HepG2 (cell line): Measurements from ENCODE around the gene ATP2B3. TPM values are rescaled to one million over a fixed set of nuclear protein-coding genes. Genes with fewer than 3 reads are reported as not detected.

ENCODE experiments used
- ATAC-seq: fragments of 200-7000 bp; cut with Tn5 transposase; 3 replicates; pipeline ENCODE4 v1.9.1; 2020; ENCODE audit warnings: mild to moderate bottlenecking, moderate library complexity
- BruUV-seq: library from RNA; stranded (reverse); fragments of 400-500 nt; replicated peaks from 2 replicates; lab custom pipeline; 2021; lab: Mats Ljungman, UMichigan
- CTCF ChIA-PET: fragments of 300-600 bp; formaldehyde crosslinking; extraction: SDS; loops from one replicate; lab custom pipeline; 2021; ENCODE audit warnings: low total read pairs, inconsistent platforms, low intra/inter-chr PET ratio; lab: Yijun Ruan, JAX
- POLR2A ChIA-PET: fragments of 350-600 bp; sonication (Branson Sonifier 250); formaldehyde crosslinking; loops from one replicate; lab custom pipeline; 2020; ENCODE audit warnings: antibody characterized with exemption, inconsistent platforms; lab: Yijun Ruan, JAX
- DNase-seq: peaks from one replicate; pipeline ENCODE4 v3.0.0-alpha.2; 2015; ENCODE audit warnings: low spot score
- FAIRE-seq: peaks from 3 replicates; lab custom pipeline; 2011; peaks lifted over from hg19 to GRCh38; lab: Jason Lieb, UNC
- H2AFZ ChIP-seq: one replicate; pipeline ENCODE4 v1.6.1; 2011; ENCODE audit warnings: low read length, inconsistent platforms
- H3K27ac ChIP-seq: fragments of 300-600 bp; 3 replicates; pipeline ENCODE4 v1.8.0; 2011; ENCODE audit warnings: mixed run types, mild to moderate bottlenecking, mixed read lengths, low read length, inconsistent platforms; ENCODE audit not compliant: insufficient read depth; ENCODE audit errors: extremely low read length
- H3K27me3 ChIP-seq, 2 experiments: fragments of 200-600 bp in 1 of 2; 2 replicates in 1 of 2; 3 replicates in 1 of 2; pipeline versions ENCODE4 v1.6.0 to v1.8.0; 2011; ENCODE audit warnings: low read length in 2 of 2, mild to moderate bottlenecking in 2 of 2, moderate library complexity in 2 of 2, inconsistent platforms in 1 of 2; ENCODE audit not compliant: insufficient read depth in 2 of 2, control insufficient read depth in 1 of 2
- H3K36me3 ChIP-seq, 2 experiments: fragments of 200-600 bp in 1 of 2; replicated peaks in 1 of 2; 2 replicates in 1 of 2; 3 replicates in 1 of 2; pipeline versions ENCODE4 v1.5.1 to v1.8.0; 2011; ENCODE audit warnings: low read length in 2 of 2, inconsistent platforms in 1 of 2; ENCODE audit not compliant: insufficient read depth in 2 of 2, control insufficient read depth in 1 of 2
- H3K4me1 ChIP-seq: 2 replicates; pipeline ENCODE4 v1.5.1; 2012; ENCODE audit warnings: low read length, inconsistent platforms; ENCODE audit not compliant: insufficient read depth
- H3K4me2 ChIP-seq: 2 replicates; pipeline ENCODE4 v1.6.0; 2011; ENCODE audit warnings: low read depth, low read length, inconsistent platforms
- H3K4me3 ChIP-seq, 3 experiments: fragments of 200-600 bp in 1 of 3; sonication (generic), shearing (Covaris generic) in 1 of 3; replicated peaks in 1 of 3; 2 replicates each; pipeline ENCODE4 v1.5.1; 2011 to 2016; ENCODE audit warnings: low read length in 3 of 3, inconsistent platforms in 2 of 3, low read depth in 2 of 3, mild to moderate bottlenecking in 2 of 3, control low read depth in 1 of 3, mixed read lengths in 1 of 3; ENCODE audit not compliant: insufficient read depth in 1 of 3
- H3K79me2 ChIP-seq: one replicate; pipeline ENCODE4 v1.6.1; 2011; ENCODE audit warnings: low read length, inconsistent platforms; ENCODE audit not compliant: insufficient read depth
- H3K9ac ChIP-seq: 2 replicates; pipeline ENCODE4 v1.6.0; 2011; ENCODE audit warnings: mild to moderate bottlenecking, low read depth, low read length, inconsistent platforms; ENCODE audit not compliant: insufficient read depth
- H3K9me3 ChIP-seq: 2 replicates; pipeline ENCODE4 v1.5.1; 2012; ENCODE audit warnings: mild to moderate bottlenecking, low read length
- H4K20me1 ChIP-seq: 2 replicates; pipeline ENCODE4 v1.6.0; 2011; ENCODE audit warnings: inconsistent platforms, mild to moderate bottlenecking, low read length, moderate library complexity; ENCODE audit not compliant: insufficient read depth
- AGO2 ChIP-seq: fragments of 200-400 bp; formaldehyde crosslinking; optimal IDR thresholded peaks from 2 replicates; pipeline ENCODE3; 2017; ENCODE audit warnings: mild to moderate bottlenecking, low read depth, low read length, moderate library complexity
- BATF2 ChIP-seq: sonication (generic); formaldehyde crosslinking; IDR thresholded peaks from 2 replicates; pipeline ENCODE4 v1.8.0; 2022; ENCODE audit warnings: mild to moderate bottlenecking, missing genetic modification reagents, moderate library complexity
- BCL6 ChIP-seq: IDR thresholded peaks from 2 replicates; pipeline ENCODE4 v1.6.1; 2016; ENCODE audit warnings: missing genetic modification reagents, missing compliant biosample characterization
- HNRNPL ChIP-seq: fragments of 200-400 bp; formaldehyde crosslinking; IDR thresholded peaks from 2 replicates; pipeline ENCODE4 v1.6.1; 2017; ENCODE audit warnings: mild to moderate bottlenecking, low read depth, low read length
- MAX ChIP-seq: IDR thresholded peaks from 2 replicates; pipeline ENCODE4 v1.6.1; 2012; ENCODE audit warnings: inconsistent platforms
- NFE2 ChIP-seq: sonication (generic); formaldehyde crosslinking; IDR thresholded peaks from 2 replicates; pipeline ENCODE4 v1.4.0; 2020; ENCODE audit warnings: missing genetic modification reagents
- ZFX ChIP-seq: sonication (generic); formaldehyde crosslinking; IDR thresholded peaks from 2 replicates; pipeline ENCODE4 v1.4.0; 2020; ENCODE audit warnings: mild to moderate bottlenecking, low read depth, missing genetic modification reagents, moderate library complexity
- ZNF543 ChIP-seq: sonication (generic); formaldehyde crosslinking; IDR thresholded peaks from 2 replicates; pipeline ENCODE4 v1.4.0; 2020; ENCODE audit warnings: mild to moderate bottlenecking, missing genetic modification reagents
- WGBS: methylation state at CpG from one replicate; pipeline ENCODE4 v1.1.6; 2017; ENCODE audit warnings: low lambda C conversion rate; 5-methylcytosine and 5-hydroxymethylcytosine counted together
- in situ Hi-C: cut with HindIII; loops from 2 replicates; pipeline ENCODE4 v1.10.0; 2017; ENCODE audit warnings: low pct_unique_long_range_greater_than_20kb; ENCODE audit not compliant: extremely low pct_ligation_motif_present
- intact Hi-C: fragments of 100-400 bp; cut with micrococcal nuclease; formaldehyde crosslinking; loops from one replicate; pipeline ENCODE4 v1.10.0; 2022; ENCODE audit not compliant: unreplicated experiment
- polyA plus RNA-seq, 8 experiments: library from polyadenylated mRNA; depleted of rRNA in 3 of 8; stranded (reverse) in 7 of 8; unstranded in 1 of 8; fragments of >200 nt; fragmentation: Illumina TruSeq in 4 of 8; extraction: Trizol in 4 of 8; gene quantifications; 2 replicates each; pipeline versions ENCODE4 v1.2.1 to v1.2.3, GENCODE V29; 2011 to 2016; ENCODE audit warnings: low read depth in 4 of 8, missing spikeins in 1 of 8, mixed read lengths in 1 of 8; ENCODE audit not compliant: insufficient read depth in 1 of 8
- total RNA-seq, 5 experiments: library from RNA; depleted of rRNA; stranded (reverse); fragments of >200 nt; fragmentation: Illumina TruSeq; extraction: Trizol; gene quantifications; 2 replicates each; pipeline ENCODE4 v1.2.3, GENCODE V29; 2016; ENCODE audit warnings: low read depth in 1 of 5

ATP2B3 gene
- total and polyA plus RNA-seq, 2 of the 13 experiments (the other 11 are each of a cell fraction or from before 2014, with no cell fraction given), result not detected

- peak overlapping the region; percentile 70 for H3K4me2 ChIP-seq
- WGBS, result no CpG with 5 or more reads among the region's 11 CpGs
- H4K20me1 ChIP-seq, result no peaks in the 10 kb centered on the region
- BruUV-seq, result no TSS peak
- TF ChIP-seq ZFX (CRISPR knock-in tag), result peak; percentile 38; the same call in 1 of the 2 replicates
- no peak for TF ChIP-seq BATF2 (CRISPR knock-in tag)
- TF ChIP-seq ZNF543 (CRISPR knock-in tag), result 0 out of 2 replicates have a peak, but pooled peaks have one; percentile 15
- TF ChIP-seq HNRNPL, result 0 out of 2 replicates have a peak, but pooled peaks have one; percentile 55
- TF ChIP-seq MAX, result peak; percentile 36
- peak; percentile 31 for TF ChIP-seq AGO2
- TF ChIP-seq NFE2 (CRISPR knock-in tag), result no peak
- 0 out of 2 replicates have a peak, but pooled peaks have one; percentile 10 for TF ChIP-seq BCL6 (CRISPR knock-in tag)
- DNase-seq (no peak), FAIRE-seq (no peak), ATAC-seq (no peak)
- in situ Hi-C loops (no loop called here), intact Hi-C loops (no loop called here)
- H3K27ac ChIP-seq, result peak overlapping the region; percentile 40
- H2AFZ ChIP-seq, result no peak overlapping the region
- peaks cover 70% of the 10 kb centered on the region for H3K4me1 ChIP-seq
- H3K27me3 ChIP-seq, result peaks cover 0 to 3% of the 10 kb centered on the region in 2 experiments; a peak in 2 of 5 replicates
- ChIA-PET CTCF (no interaction called here), POLR2A (interaction anchor here (0.9 to 1.3 kb wide), 2 partner anchors 11 to 78 kb away, joined by 3 to 4 read pairs; no protein-coding TSS in a partner anchor)
- no peaks in the 10 kb centered on the region for H3K9me3 ChIP-seq
- H3K9ac ChIP-seq, result peak overlapping the region; percentile 54
- no peaks in the 10 kb centered on the region for H3K79me2 ChIP-seq
- H3K36me3 ChIP-seq, result no peaks in the 10 kb centered on the region
- peak overlapping the region in 2 of 3 experiments; percentile 50 to 66; a peak in 4 of 6 replicates for H3K4me3 ChIP-seq
Measured at GRCh38 chrX:153487590-153488071, 29.8 kb upstream of the ATP2B3 start.
